Hematopoietic multipotent progenitor cell treated with erythropoietin and hydrocortisone succinate and interleukin-3 and kit ligand, for 15 days (in vitro differentiated cells): ENCODE measurements around the gene C1QC.

Experiments used
- DNase-seq: peaks from one replicate; pipeline ENCODE4 v3.0.0-alpha.2; 2015; ENCODE audit warnings: low spot score

C1QC gene

GRCh38 chr1:22681556-22682276 is 38.3 kb downstream of the C1QC start:
- no peak for DNase-seq

DNA sequence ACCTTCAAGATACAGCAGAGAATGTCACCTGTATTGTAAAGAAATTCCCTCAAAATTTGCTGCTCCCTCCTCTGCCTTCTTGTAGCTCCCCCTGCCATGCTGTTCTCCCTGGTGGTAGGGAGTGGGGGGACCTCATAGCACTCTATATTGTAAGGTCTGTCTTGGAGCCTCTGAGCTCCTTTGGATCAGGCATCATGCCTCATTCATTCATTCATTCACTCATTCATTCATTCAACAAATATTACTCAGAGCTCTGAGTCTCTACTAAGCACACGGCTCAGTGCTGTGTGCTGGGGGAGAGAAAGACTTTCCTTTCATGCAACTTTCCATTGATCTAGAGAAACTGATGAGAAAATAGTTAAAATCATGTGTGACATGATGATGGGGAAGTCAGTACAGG is 40.1 kb downstream of the C1QC start:
- DNase-seq, result no peak

DNA sequence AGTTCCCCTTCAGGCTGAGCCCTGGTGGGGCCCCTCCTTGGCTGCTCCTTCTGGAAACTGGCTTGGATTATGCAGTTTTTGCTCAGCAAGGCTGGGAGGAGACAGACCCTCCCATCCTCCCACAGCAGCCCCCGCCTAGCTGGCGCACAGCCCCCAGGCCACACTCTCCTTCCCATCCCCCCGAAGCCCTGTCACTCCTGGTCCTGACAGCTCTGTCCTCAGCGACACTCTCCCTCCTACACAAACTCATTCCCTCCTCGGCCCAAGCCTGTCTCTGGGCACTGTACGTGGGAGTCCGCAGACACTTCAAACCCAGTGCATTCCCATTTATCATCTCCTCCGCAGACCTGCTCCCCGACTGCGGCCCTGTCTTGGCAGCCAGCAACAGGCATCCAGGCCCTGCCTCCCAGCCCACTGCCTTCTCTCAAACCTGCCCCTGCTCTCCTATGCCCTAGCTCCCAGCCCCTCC is 42.2 kb downstream of the C1QC start:
- DNase-seq, result no peak

DNA sequence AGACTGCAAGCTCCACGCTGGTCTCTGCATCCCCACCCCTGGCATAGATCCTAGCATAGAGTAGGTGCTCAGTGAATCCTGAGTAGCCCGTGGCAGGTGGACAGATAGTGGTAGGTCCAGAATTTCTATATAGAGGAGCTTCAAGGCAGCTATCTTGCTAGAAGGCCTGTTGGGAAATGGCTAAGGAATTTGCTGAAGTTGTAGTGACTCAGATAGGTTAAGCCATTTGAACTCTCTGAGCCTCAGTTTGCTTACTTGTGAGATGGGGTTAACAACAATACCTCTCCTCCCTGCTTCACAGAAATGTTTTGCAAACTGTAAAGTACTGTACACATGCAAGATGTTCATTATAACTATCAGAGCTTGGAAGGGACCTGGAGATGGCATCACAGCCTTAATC is 43.8 kb downstream of the C1QC start:
- no peak for DNase-seq

DNA sequence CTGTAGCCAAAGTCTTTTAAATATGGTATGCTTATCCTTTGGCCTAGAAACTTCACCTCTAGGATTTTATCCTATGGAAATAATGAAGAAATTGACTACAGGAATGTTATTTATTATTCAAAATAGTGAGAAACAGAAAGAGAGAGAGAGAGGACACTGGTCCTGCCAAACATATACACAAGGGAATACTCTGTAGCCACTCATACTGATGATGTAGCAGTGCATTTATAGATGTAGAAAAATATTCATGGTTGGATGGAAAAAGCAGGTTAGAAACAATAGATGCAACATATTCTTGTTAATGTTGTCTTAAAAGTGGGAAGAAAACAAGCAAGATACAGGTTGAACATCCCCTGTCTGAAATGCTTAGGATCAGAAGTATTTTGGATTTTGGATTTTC is 45.0 kb downstream of the C1QC start:
- no peak for DNase-seq

DNA sequence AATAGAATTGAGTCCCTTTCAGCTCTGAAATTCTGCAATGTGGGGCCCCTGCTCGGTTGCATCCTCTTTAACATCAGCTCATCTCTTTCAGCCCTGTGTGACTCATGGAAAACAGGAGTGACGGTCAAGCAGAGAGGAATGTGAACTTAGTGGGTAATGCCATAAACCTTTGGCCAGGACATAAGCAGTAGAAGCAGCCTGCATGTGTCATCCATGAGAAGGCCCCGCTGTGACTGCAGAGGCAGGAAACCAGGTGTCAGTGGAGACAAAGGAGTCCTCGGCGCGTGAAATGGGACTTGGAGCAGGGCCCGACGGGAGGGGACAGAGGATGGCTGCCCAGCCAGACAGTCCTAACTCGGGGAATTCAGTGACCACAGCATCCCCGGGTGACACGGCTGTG is 46.1 kb downstream of the C1QC start:
- no peak for DNase-seq

- no peak for DNase-seq
Observed at GRCh38 chr1:22691031-22691753, 47.8 kb downstream of the C1QC start.

- DNase-seq, result no peak
Observed at GRCh38 chr1:22694172-22694571, 50.7 kb downstream of the C1QC start.

GRCh38 chr1:22696610-22697009 is 53.2 kb downstream of the C1QC start:
- DNase-seq, result no peak
